AG08395 (cell line): ENCODE data around the gene SEC24B.
"Not testable (repeated sequence)": the region's sequence is repeated elsewhere in the genome, so short reads cannot be mapped to it uniquely, and the experiment has no call there.

Source experiments
- DNase-seq: peaks from one replicate; pipeline ENCODE4 v3.0.0; 2012; ENCODE audit warnings: mixed read lengths, low spot score

SEC24B gene

GRCh38 chr4:109578846-109579245 is 145.2 kb downstream of the SEC24B start:
- no peak for DNase-seq

GRCh38 chr4:109579997-109580396 is 146.4 kb downstream of the SEC24B start:
- DNase-seq: not testable (repeated sequence)

- no peak for DNase-seq
Observed at GRCh38 chr4:109588176-109588575, 154.6 kb downstream of the SEC24B start.

GRCh38 chr4:109589119-109589518 is 155.5 kb downstream of the SEC24B start:
- no peak for DNase-seq

GRCh38 chr4:109589605-109590004 is 156.0 kb downstream of the SEC24B start:
- no peak for DNase-seq
